Activated CD8-positive, alpha-beta memory T cell treated with anti-CD3 and anti-CD28 coated beads for 1 hour (primary cell): ENCODE results near the gene PNPLA3.
A peak's percentile ranks its signal among the peaks of the same experiment; 100 is the strongest.

Experiments
- DNase-seq, 2 donors: peaks; one replicate each; pipeline ENCODE4 v3.0.0-alpha.2; 2020; ENCODE audit warnings: low read depth in 1 of 2; ENCODE audit errors: extremely low read depth in 1 of 2

PNPLA3 gene

GRCh38 chr22:43921370-43921769 is 2.2 kb upstream of the PNPLA3 start:
- no peak for DNase-seq

- DNase-seq, result no peak
Measured at GRCh38 chr22:43922123-43922522, 1.5 kb upstream of the PNPLA3 start.

- no peak for DNase-seq
Measured at GRCh38 chr22:43923191-43923590, 414 bp upstream of the PNPLA3 start.

- no peak for DNase-seq
Measured at GRCh38 chr22:43924877-43925276, 1.3 kb downstream of the PNPLA3 start.

- no peak for DNase-seq
Measured at GRCh38 chr22:43925433-43926348, 2.1 kb downstream of the PNPLA3 start.

GRCh38 chr22:43926349-43926710 is 2.7 kb downstream of the PNPLA3 start:
- DNase-seq, result no peak

- DNase-seq, result no peak
Measured at GRCh38 chr22:43928468-43928867, 4.9 kb downstream of the PNPLA3 start.

GRCh38 chr22:43928908-43929307 is 5.3 kb downstream of the PNPLA3 start:
- DNase-seq, result no peak

- DNase-seq, result no peak
Measured at GRCh38 chr22:43931771-43932170, 8.2 kb downstream of the PNPLA3 start.

- DNase-seq, result no peak
Measured at GRCh38 chr22:43941449-43941848, 17.8 kb downstream of the PNPLA3 start.

GRCh38 chr22:43944670-43945430 is 21.2 kb downstream of the PNPLA3 start:
- no peak for DNase-seq

GRCh38 chr22:43945632-43946383 is 22.2 kb downstream of the PNPLA3 start:
- peak in 1 of 2 donors; percentile 48 for DNase-seq

GRCh38 chr22:43946384-43946667 is 22.7 kb downstream of the PNPLA3 start:
- DNase-seq, result no peak

- DNase-seq, result no peak
Measured at GRCh38 chr22:43948836-43949406, 25.3 kb downstream of the PNPLA3 start.

GRCh38 chr22:43951391-43951790 is 27.8 kb downstream of the PNPLA3 start:
- no peak for DNase-seq

GRCh38 chr22:43951966-43952365 is 28.4 kb downstream of the PNPLA3 start:
- DNase-seq, result no peak

GRCh38 chr22:43953988-43954785 is 30.6 kb downstream of the PNPLA3 start:
- no peak for DNase-seq

GRCh38 chr22:43955040-43955882 is 31.7 kb downstream of the PNPLA3 start, which contains the start of gene SAMM50:
TSS of gene SAMM50 (plus strand) at chr22:43955442. CDS start at chr22:43955578, 136 bp downstream.
- peak; percentile 80 to 81 for DNase-seq
